Right cardiac atrium (tissue), 5 donors: ENCODE measurements around the gene GCLC. TPM values are rescaled to one million over a fixed set of nuclear protein-coding genes. Genes with fewer than 3 reads are reported as not detected.
"Not testable (repeated sequence)": the region's sequence is repeated elsewhere in the genome, so short reads cannot be mapped to it uniquely, and the experiment has no call there.

Experiments used
- ATAC-seq, 2 donors: fragments of 200-7000 bp; cut with Tn5 transposase; one replicate each; pipeline versions ENCODE4 v1.8.0 to v1.9.1; 2020; ENCODE audit warnings: moderate library complexity in 2 of 2, mild to moderate bottlenecking in 1 of 2
- DNase-seq, 3 donors: peaks; one replicate each; pipeline ENCODE4 v3.0.0-alpha.2; 2020
- H3K27ac ChIP-seq: one replicate; pipeline ENCODE4 v1.5.1; 2013; ENCODE audit warnings: mild to moderate bottlenecking, low read length, control low read depth, moderate library complexity
- H3K27me3 ChIP-seq: one replicate; pipeline ENCODE4 v1.6.1; 2013; ENCODE audit not compliant: control insufficient read depth, insufficient read depth
- H3K4me1 ChIP-seq: one replicate; pipeline ENCODE4 v1.6.1; 2013; ENCODE audit warnings: low read length; ENCODE audit not compliant: control insufficient read depth, insufficient read depth
- H3K4me3 ChIP-seq: one replicate; pipeline ENCODE4 v1.5.1; 2013; ENCODE audit warnings: low read length, control low read depth
- H3K9me3 ChIP-seq: one replicate; pipeline ENCODE4 v1.6.1; 2013; ENCODE audit warnings: low read length; ENCODE audit not compliant: control insufficient read depth
- WGBS: extraction: QIAGEN DNeasy Blood & Tissue Kit; methylation state at CpG from one replicate; pipeline ENCODE4 v1.1.7; 2013; 5-methylcytosine and 5-hydroxymethylcytosine counted together
- intact Hi-C, 4 donors: fragments of 100-400 bp; cut with DNase I; formaldehyde crosslinking; loops; one replicate each; pipeline versions ENCODE4 v1.11.0 to v1.14.0; 2022 to 2023
- polyA plus RNA-seq: library from polyadenylated mRNA; stranded (reverse); fragments of 200-250 nt; gene quantifications from one replicate; pipeline ENCODE4 v1.2.3, GENCODE V29; 2013
- total RNA-seq, 4 donors: library from RNA; stranded (reverse); fragmentation: NEBNext Ultra II Directional; extraction: Animal tissue kit (Norgen Biotek cat#: 25700); gene quantifications; one replicate each; pipeline ENCODE4 v1.2.1, GENCODE V29; 2021
- donor health status: healthy with polysubstance abuse.
- donor health status: DM: no; HTN: yes; CAD: no.
- donor health status: DM: no; HTN: no; CAD: no.
- donor health status: DM: no; HTN: yes; CAD: no; lungs with severe emphysema.
- donor health status: DM: yes; HTN: yes; CAD: no.

Gene GCLC
- total and polyA plus RNA-seq, 5 donors = 9.8 to 29.9 (median 22.2) TPM

DNA sequence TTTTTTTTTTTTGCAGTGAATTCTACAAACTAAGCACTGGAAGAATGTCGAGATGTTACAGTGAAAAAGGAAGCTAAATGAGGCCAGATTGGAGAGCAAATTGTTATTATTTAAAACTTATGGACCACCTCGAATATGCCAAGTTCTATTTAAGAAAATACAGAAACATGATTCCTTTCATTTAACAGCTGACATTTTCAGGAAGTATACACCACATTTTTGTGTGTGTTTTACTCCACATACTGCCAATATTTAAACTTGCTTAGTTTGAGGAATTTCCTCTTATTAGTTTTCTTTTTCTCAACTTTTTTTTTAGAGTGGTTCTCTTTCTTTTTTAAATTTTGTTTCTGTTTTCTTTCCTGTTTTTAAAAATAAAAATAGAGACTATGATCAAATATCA is 37.0 kb upstream of the GCLC start:
- H3K4me1 ChIP-seq = no peaks in the 10 kb centered on the region
- ATAC-seq (no peak), DNase-seq (no peak)
- no peak overlapping the region for H3K4me3 ChIP-seq
- H3K27me3 ChIP-seq = no peaks in the 10 kb centered on the region
- no peak overlapping the region for H3K27ac ChIP-seq
- intact Hi-C loops = no loop called here
- WGBS = 20% methylated on average over 2 of the region's 2 CpGs
- H3K9me3 ChIP-seq = no peaks in the 10 kb centered on the region

DNA sequence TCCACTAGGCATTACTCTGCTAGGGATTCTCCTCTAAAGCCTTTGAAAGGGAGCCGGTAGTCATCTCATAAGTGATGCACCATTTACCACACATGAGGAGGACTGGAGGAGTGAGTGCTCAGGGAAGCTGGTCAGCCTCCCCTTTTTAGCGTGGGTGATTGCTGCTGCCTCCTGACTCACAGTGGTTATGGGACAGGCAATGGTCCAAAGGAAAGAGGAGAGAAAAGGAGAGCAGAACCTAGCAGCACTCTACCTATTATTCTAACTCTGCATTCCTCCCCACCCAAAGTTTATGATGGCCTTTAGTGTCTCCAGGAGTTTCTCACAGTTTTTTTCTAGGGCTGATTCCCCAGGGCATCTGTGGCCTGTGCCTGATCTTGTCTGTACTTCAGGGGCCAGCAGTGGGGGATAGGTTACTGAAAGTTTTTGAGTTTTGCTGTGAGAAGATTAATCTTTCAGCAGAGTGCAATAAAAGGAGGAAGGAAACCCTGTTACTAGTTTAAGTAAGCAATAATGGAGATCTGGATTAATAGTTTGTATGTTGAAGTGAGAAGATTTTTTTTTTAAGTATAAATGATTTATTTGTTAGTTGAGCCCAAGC is 36.4 kb upstream of the GCLC start:
- H3K27ac ChIP-seq = no peak overlapping the region
- intact Hi-C loops = no loop called here
- no peaks in the 10 kb centered on the region for H3K4me1 ChIP-seq
- ATAC-seq (no peak), DNase-seq (no peak)
- WGBS = 78% methylated on average over 2 of the region's 2 CpGs
- H3K27me3 ChIP-seq = no peaks in the 10 kb centered on the region
- H3K9me3 ChIP-seq = no peaks in the 10 kb centered on the region
- no peak overlapping the region for H3K4me3 ChIP-seq

- Histone ChIP-seq H3K27me3 (no peaks in the 10 kb centered on the region), H3K4me3 (no peak overlapping the region), H3K9me3 (no peaks in the 10 kb centered on the region), H3K27ac (no peak overlapping the region), H3K4me1 (no peaks in the 10 kb centered on the region)
- 91% methylated on average over 5 of the region's 5 CpGs for whole genome bisulfite sequencing
- ATAC-seq (no peak), DNase-seq (no peak)
- intact Hi-C loops = no loop called here
Observed at GRCh38 chr6:53579338-53579737, 34.4 kb upstream of the GCLC start.

DNA sequence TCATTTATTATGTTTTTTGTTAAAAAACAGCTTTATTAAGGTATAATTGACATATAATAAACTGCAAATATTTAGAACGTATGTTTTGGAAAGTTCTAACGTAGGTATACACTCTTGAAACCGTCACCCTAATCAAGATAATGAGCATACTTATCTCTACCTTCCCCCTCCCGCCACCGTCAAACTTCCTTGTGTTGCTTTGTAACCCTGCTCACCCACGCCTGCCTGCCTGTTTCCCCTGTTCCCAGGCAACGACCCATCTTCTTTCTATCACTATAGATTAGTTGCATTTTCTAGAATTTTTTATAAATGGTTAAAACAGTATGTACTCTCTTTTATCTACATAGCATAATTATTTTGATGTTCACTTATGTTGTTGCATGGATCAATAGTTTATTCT is 33.5 kb upstream of the GCLC start:
- WGBS = 44% methylated on average over 7 of the region's 7 CpGs
- no peak for DNase-seq
- Histone ChIP-seq H3K4me3 (no peak overlapping the region), H3K9me3 (no peaks in the 10 kb centered on the region), H3K4me1 (no peaks in the 10 kb centered on the region), H3K27ac (no peak overlapping the region), H3K27me3 (no peaks in the 10 kb centered on the region)
- ATAC-seq = no peak
- intact Hi-C loops = no loop called here

GRCh38 chr6:53573299-53573698 is 28.4 kb upstream of the GCLC start:
- no peaks in the 10 kb centered on the region for H3K9me3 ChIP-seq
- no peak for DNase-seq
- ATAC-seq = no peak
- H3K4me1 ChIP-seq = no peaks in the 10 kb centered on the region
- no peak overlapping the region for H3K27ac ChIP-seq
- no peak overlapping the region for H3K4me3 ChIP-seq
- intact Hi-C loops = no loop called here
- H3K27me3 ChIP-seq = no peaks in the 10 kb centered on the region
- WGBS = 73% methylated on average over 14 of the region's 14 CpGs

GRCh38 chr6:53572379-53572778 is 27.5 kb upstream of the GCLC start:
- H3K27me3 ChIP-seq, H3K4me1 ChIP-seq, intact Hi-C loops, ATAC-seq, H3K9me3 ChIP-seq, H3K27ac ChIP-seq, H3K4me3 ChIP-seq, DNase-seq: not testable (repeated sequence)
- 93% methylated on average over 3 of the region's 3 CpGs for WGBS

- intact Hi-C loops = no loop called here
- Histone ChIP-seq H3K4me3 (no peak overlapping the region), H3K27me3 (no peaks in the 10 kb centered on the region), H3K27ac (no peak overlapping the region), H3K9me3 (no peaks in the 10 kb centered on the region), H3K4me1 (no peaks in the 10 kb centered on the region)
- no peak for DNase-seq
- ATAC-seq = no peak
- 74% methylated on average over 2 of the region's 2 CpGs for WGBS
Observed at GRCh38 chr6:53568776-53569616, 24.1 kb upstream of the GCLC start.

GRCh38 chr6:53567701-53568100 is 22.8 kb upstream of the GCLC start:
- Histone ChIP-seq H3K9me3 (no peaks in the 10 kb centered on the region), H3K27me3 (no peaks in the 10 kb centered on the region), H3K4me1 (no peaks in the 10 kb centered on the region), H3K27ac (no peak overlapping the region), H3K4me3 (no peak overlapping the region)
- ATAC-seq = no peak
- intact Hi-C loops = no loop called here
- no peak for DNase-seq
- 79% methylated on average over 2 of the region's 2 CpGs for WGBS

GRCh38 chr6:53566755-53567154 is 21.9 kb upstream of the GCLC start:
- Histone ChIP-seq H3K9me3 (no peaks in the 10 kb centered on the region), H3K4me1 (no peaks in the 10 kb centered on the region), H3K27ac (no peak overlapping the region), H3K4me3 (no peak overlapping the region), H3K27me3 (no peaks in the 10 kb centered on the region)
- intact Hi-C loops = no loop called here
- 81% methylated on average over 3 of the region's 3 CpGs for WGBS
- ATAC-seq (no peak), DNase-seq (no peak)

DNA sequence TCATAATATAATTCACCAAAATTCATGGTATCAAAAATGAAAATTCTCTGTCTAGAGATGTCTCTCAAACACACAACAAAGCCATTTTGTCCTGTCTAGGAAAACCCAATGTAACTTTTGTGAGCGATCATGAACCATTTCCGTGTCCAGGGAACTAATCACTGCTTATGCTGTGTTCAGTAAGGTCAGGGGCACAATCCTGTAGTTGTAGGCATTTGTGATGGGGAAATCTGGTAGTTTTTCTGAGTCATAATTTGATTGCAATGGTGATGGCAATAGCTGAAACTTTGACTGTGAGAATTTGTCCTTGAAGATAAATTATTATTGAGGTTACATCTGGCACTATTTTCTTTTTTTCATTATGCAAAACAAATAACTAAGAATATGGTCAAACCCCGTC is 21.0 kb upstream of the GCLC start:
- H3K27ac ChIP-seq = no peak overlapping the region
- no peak for DNase-seq
- intact Hi-C loops = no loop called here
- no peaks in the 10 kb centered on the region for H3K27me3 ChIP-seq
- ATAC-seq = no peak
- no peaks in the 10 kb centered on the region for H3K4me1 ChIP-seq
- no peak overlapping the region for H3K4me3 ChIP-seq
- WGBS = 86% methylated on average over 3 of the region's 3 CpGs
- H3K9me3 ChIP-seq = no peaks in the 10 kb centered on the region

GRCh38 chr6:53564401-53565065 is 19.6 kb upstream of the GCLC start:
- DNase-seq (no peak), ATAC-seq (no peak)
- Histone ChIP-seq H3K4me1 (no peaks in the 10 kb centered on the region), H3K27me3 (no peaks in the 10 kb centered on the region), H3K27ac (no peak overlapping the region), H3K9me3 (no peaks in the 10 kb centered on the region), H3K4me3 (no peak overlapping the region)
- intact Hi-C loops = no loop called here
- 87% methylated on average over 2 of the region's 2 CpGs for WGBS
